MV-4-11 (cell line): Measurements from ENCODE around the gene KCNB1.

ENCODE experiments used
- DNase-seq: peaks from one replicate; lab custom pipeline; 2025; lab: John Stamatoyannopoulos, UW

The KCNB1 gene

DNA sequence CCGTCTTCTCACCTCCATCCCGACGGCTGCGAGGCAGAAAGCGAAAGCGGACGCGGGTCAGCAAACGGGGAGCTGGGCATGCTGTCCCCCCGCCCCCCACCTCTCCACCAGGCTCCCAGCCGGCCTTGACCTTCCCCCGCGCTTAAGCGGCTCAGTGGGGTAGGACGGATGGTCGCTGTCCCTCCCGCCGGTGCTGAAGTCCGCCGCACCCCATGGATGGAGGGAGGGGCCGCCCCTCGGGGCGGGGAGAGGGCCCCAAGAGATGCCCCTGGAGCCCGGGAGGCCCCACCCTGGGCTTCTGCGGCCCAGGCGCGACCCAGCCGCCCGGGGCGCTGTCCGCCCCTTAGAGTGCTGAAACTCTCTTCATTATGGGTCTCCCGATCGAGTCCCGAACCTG is at the start of gene KCNB1:
Gene KCNB1, minus strand, starts transcription at position 48 of the 397 bp plus-strand sequence. CDS start 188 bp downstream, outside the sequence.
- no peak for DNase-seq

DNA sequence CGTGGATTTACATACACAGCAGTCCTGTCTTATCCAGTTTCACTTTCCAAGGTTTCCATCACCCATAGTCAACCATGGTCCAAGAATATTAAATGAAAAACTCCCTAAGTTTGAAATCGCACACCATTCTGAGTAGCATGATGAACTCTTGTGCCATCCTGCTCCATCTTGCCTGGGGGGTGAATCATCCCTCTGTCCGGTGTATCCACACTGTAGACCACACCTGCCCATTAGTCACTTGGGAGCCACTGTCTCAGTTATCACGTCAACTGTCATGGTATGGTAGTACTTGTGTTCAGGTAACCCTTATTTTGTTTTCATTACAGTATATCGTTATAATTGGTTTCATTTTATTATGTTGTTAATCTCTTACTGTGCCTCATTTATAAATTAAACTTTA is 47.0 kb upstream of the KCNB1 start:
- DNase-seq = no peak

DNA sequence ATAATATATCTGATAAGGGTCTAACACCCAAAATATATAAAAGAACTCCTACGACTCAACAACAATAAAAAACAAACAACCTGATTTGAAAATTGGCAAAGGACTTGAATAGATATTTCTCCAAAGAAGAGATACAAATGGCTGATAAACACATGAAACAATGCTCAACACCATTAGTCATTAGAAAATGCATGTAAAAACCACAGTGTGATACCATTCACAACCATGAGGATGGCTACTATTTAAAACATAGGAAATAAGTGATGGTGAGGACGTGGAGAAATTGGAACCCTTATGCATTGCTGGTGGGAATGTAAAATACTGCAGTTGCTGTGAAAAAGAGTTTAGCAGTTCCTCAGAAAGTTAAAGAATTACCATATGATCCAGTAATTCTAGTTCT is 44.1 kb upstream of the KCNB1 start:
- no peak for DNase-seq

DNA sequence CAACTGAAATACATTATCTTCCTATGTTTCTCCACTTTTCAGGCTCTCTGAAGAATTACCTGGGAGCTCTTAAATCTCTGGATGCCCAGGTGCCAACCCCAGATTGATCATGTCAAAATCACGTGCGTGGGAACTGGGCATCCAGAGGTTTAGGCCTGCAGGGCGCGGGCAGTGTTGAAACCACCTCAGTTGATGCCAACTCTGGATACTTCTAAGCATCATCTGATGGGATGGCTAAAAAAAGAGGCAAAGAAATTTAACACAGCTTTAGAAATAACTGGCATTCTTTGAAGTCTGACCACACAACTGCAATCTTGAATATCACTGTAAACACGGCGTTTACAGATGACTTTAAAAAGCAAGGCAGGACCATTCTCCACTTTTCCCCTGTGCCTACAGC is 43.6 kb upstream of the KCNB1 start:
- no peak for DNase-seq

DNA sequence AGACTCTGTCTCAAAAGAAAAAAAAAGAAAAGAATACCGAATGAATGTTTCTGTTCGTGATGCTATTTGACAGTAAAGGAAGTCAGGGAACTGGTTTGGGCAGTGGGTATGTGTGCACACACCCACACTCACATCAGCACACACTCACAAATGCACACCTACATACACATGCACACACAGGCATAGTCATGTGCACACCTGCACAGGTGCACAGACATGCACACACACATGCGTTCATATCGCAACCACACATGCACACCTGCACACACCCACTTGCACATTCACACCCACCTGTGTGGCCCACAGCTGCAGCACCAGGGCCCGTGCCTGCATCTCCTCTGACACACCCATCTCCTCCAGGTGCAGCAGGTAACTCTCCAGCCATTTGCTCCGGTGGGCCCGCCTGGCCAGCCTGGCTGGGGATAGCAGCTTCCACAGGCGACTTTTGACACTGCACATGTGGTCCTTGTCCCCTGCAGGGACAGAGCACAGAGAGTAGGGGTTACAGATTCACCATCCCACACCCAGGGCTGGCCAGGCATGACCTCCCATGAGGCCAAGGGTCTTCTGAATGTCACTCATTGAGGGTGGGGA is 41.4 kb upstream of the KCNB1 start:
- no peak for DNase-seq

DNA sequence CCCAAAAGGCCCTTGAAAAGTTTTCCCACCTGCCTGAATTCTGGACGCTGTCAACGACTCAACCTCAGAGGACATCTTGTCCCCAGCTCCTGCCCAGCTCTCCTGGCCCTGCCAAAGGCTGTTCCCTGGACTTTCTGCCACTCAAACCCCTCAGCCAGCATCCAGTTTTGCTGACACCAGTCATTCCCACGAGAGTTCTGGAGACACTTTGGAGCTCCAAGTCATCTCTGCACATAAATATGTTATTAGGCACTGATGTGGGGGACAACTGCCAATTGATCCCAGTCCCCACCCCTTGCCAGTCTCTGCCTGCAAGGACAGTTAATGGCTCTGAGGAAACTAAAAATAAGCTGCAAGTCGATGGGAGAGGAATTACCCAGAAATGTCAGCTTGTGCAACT is 38.9 kb upstream of the KCNB1 start:
- DNase-seq = no peak

DNA sequence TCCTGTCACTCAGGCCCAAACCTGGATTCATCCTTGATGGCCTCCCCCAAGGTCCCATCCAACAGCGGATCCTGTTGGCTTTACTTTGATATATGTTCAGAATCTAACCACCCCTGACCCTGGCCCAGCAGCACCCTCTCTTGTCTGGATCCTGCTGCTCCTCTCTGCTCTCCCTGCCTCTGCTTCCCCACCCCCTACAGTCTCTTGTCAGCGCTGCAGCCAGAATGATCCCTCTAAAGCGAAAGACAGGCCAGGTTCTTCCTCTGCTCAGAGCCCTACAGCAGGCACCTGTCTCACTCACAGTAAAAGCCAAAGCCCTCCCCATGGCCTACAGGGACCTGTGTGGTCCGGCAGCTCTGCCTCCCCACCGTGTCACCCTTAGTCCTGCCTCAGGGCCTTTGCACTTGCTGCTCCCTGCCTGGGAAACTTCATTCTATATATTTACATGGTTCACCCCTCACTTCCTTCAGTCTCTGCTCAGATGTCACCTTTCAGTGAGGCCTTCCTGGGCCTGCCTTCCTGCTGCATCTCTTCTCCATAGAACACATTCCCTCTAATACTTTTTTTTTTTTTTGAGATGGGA is 37.4 kb upstream of the KCNB1 start:
- no peak for DNase-seq

DNA sequence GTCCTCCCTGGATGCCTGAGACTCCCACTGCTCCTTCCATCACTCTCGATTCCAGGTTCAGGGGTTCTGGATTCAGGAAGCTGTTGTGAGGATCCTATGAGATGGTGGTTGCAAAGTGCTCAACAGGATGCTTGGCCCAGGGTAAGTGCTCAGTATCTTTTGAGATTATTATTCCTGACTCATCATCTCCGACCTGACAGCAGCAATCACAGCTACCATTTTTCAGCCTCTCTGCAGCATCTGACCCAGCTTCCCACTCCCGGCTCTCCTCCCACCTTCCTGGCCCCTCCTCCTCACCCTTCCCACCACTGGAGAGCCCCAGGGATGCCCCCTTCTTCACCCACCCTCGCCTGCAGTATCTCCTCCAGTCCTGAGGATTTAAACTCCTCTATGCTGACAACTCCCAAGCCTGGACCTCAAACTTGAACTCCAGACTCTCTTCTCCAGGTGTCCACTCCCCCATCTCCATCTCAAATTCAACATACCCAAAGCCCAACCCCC is 36.8 kb upstream of the KCNB1 start:
- no peak for DNase-seq

DNA sequence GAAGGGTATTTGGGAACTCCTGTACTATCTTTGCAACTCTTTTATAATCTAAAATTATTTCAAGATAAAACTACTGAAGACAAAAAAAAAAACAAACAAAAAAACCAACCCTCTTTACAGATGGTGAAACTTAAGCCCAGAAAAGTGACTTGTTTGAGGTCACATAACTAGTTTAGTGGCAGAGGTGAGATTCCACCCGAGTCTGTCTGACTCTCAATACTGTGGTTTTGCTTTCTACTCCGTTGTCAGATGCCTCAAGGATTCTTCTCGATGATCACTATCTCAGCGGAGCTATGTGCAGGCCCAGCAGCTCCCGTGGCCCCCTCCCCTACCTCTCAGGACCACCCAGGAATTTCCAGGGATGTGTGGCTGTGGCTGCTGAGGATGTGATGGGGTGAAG is 36.1 kb upstream of the KCNB1 start:
- no peak for DNase-seq

DNA sequence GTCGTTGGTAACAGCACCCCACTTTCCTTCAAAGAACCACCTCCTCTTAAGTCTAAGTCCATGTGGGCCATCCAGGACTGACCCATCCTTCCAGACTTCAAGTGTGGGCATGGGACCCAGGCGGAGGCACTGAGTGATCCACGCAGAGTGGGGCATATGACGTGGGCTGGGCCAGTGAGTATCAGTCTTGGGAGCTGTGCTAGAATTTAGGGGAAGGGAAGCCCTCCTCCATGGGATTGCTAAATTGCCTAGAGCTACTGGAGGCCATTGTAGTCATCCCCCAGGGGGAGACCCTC is 35.3 kb upstream of the KCNB1 start:
- no peak for DNase-seq

DNA sequence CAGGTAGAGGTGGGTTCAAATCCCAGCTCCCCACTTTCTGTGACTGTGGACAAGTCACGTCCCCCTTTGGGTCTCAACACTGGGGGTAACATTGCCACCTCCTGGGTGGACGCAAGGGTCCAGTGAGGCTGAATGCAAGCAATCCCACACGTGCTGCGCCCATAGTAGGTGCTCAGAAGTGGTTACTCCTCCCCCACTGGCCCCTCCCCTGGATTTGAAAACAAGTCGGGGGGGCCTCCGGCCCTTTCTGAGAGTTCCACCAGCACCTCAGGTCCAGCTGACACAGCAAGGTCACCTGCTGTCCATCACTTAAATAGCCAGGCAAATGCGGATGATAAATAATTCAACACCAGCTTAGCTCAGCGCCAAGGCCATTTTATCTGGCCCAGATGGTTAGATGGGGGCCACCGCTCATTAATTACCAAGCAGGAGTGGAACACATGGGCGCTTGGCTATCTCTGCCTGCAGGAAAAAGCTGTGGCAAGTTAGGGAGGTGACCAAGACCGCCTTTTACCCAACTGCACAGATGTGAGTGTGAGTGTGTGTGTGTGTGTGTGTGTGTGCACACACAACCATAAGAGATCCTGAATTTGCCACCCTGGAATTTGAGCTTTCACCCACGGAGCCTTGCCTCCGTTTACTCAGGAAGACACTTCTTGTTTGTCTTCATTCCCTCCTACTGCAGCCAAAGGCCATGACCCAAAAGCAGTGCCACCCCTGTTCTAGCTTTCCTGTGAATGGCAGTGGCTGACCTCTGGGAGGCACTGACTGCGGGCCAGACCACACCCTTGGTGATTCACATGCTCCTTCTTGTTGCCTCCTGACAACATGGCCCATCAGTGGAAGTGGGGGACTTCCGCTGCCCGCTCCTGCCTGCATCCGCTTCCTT is 34.7 kb upstream of the KCNB1 start:
- DNase-seq = no peak

DNA sequence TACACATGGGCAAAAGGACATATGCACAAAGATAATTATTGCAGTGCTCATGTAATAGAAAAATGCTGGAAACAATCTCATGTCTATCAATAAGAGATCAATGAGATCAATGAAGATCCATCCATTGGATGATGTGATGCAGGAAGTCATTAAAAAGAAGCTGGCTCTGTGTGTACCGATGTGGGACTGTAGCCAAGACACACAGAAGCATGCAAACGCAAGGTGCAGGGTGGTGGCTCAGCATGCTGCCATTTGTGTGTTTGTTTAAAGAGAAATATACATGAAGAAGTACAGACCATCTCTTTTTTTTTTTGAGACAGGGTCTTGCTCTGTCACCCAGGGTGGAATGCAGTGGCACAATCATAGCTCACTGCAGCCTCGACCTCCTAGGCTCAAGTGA is 33.1 kb upstream of the KCNB1 start:
- no peak for DNase-seq

DNA sequence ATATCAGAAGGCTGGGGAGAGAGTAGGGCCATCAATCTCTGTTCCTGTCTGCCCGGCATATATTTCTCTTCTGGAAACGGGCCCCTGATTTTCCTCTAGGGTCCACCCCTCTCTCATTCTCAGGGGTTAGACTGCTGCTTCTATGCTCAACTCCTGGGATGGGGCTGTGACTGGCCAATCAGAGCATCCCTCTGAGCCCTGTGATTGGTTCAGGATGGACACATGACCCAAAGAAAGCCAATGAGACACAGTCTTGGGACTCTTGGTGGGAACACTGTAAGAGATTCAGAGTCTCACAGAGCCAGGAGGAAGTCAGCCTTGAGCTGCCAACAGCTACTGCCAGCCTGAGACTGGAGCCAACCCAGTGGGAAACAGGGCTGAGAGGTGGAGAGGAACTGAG is 31.0 kb upstream of the KCNB1 start:
- no peak for DNase-seq

DNA sequence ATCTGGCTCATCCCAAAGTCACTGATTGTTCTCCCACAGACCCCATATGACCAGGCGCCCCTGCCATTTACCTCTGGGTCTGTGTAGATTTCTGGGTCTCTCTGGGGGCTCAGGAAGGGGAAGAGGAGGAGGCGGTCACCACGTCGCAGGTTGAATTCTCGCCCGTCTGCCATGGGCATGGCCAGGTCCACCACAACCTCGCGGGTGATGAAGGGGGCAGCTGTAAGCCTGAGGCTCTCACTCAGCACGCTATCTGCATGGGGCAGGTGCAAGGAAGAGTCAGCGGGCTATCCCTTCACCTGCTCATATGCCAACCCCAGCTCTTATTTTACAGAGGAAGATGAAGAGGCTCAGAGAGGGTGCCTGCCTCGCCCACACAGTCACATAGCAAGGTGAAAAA is 30.5 kb upstream of the KCNB1 start:
- no peak for DNase-seq

DNA sequence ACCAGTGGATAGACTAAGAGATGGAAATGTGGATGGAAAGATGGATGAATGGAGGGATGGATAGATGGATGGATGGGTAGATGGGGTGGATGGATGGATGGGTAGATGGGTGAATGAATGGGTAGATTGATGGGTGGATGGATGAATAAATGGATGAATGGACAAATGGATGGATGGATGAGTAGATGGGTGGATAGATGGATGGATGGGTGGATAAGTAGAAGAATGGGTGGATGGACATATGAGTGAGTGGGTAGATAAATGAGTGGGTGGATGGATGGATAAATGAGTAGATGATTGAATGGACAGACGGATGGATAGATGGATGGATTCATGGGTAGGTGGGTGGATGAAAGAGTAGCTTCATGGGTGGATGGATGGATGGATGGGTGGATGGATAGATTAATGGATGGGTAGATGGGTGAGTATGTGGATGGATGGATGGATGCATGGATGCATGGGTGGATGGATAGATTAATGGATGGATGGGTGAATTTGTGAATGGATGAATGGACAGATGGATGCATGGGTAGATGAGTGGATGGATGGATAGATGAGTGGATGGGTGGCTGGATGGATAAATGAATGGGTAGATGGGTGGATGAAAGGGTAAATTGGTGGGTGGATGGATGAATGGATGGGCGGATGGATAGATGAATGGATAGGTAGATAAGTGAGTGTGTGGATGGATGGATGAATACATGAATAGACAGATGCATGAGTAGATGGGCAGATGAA is 29.5 kb upstream of the KCNB1 start:
- DNase-seq = no peak

DNA sequence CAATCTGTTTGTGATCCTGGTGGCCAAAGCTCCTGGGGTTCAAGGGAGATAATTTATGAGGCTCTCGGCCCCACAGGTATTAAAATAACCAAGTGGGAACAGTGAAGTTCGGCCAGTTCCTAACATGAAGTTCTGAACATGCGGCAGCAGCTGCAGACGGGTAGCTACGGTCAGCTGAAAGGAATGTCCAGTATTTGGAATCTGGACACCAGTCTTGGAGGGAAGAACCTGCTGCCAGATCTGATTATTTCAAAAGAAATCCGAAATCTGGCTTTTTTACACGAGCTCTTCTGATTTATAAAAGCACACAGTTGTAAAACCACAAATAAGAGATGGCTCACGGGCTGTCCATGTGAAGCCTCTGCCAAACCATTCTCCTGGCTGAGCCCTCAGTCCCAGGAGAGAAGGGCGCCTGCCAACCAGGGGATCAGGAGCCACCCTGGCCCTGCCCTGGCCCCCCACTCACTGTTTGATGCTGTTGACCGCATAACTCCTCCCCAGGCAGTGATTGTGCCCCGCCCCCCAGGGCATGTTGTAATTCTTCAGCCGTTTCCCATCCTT is 28.2 kb upstream of the KCNB1 start:
- no peak for DNase-seq

DNA sequence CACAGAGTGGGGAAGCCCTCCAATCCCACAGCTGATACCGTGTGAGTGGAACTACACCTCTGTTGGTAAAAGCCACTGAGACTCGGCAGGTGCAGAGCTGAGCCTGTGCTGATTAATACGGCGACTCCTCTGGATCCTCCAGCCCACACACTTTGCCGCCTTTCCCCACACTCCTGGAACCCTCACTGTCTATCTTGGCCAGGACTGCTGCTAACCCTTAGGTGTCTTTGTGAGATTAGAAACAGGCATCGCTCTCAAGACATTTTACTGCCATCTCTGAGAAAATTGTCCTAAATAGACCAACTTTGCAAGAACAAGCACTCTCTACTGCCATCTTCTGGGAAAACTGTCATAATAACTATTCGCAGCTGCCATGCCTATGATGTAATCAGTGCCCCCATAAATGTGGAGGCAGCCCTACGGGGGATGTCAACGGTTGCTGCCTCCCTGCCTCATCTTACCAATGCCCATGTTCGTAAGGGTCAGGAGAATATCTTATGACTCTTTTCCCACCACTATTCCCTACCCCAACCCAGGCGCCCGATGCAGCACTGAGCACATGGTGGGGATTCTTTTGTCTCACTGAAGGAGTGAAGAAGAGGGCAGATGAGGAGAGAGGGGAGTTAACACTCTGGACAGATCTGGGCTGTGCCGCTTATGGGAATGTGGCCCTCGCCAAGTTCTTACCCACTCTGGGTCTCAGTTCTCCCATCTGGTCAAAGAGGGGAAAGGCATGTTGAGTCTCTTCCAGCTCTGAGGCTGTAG is 26.1 kb upstream of the KCNB1 start:
- peak; percentile 35 for DNase-seq

DNA sequence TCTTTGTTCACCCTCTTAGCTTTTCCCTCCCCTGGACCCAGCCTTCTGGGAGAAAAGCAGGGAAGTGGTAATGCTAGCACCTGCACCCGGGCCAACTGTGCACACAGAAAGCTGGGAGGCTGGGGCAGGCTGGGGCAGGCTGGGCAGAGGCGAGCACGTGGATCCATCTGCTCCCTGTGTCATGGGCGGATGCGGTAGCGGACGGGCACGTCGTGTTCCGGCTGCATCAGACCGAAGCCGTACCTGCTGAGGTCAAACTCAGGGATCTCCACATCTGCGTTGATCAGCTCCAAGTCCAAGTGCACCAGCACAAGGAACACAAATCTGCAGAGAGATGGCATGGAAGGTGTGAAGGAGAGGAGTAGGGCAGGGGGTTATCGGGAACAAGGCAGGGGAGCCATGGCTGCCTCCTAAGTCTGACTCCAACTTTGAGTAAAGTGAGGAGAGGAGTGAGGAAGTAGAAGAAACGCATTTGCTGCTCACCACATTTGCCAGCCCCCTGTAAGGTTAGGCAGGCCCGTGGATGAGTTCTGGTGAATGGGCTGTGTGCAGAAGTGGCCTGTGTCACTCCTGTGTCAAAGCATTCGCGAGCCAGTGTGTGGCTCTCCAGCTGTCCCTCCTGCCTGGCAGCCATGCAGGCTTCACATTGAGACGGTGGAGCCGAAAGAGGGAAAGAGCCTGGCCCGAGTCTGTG is 25.4 kb upstream of the KCNB1 start:
- DNase-seq = no peak

DNA sequence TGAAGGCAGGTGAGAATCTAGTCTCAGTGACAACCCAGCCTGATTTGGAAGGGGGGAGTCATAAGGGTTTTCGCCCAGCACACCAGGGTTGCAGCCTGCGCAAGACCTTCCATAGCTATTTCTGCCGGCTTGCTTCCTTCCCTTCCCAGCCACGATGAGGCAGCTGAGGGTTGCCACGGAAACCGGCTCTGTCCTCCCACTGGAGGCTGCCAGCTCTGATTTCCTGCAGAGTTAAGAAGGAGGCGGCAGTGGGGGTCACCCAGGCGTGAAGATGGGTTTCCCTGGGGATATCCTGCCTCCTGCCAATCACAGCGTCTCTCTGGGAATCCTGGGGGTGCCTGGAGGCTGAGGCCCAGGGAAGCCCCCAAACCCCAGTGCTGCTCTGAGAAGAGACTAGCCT is 23.1 kb upstream of the KCNB1 start:
- DNase-seq = no peak

DNA sequence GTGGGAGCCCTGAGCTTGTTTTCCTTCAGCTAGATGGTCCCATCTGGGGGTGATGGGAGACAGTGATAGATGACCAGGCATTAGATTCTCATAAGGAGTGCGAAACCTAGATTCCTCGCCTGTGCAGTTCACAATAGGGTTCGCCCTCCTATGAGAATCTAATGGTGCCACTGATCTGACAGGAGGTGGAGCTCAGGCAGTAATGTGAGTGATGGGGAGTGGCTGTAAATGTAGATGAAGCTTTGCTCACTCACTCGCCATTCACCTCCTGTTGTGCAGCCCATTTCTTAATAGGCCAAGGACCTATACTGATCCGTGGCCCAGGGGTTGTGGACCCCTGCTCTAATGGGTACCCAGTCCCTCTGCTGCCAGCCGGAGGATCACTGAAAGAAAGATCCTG is 20.7 kb upstream of the KCNB1 start:
- no peak for DNase-seq

DNA sequence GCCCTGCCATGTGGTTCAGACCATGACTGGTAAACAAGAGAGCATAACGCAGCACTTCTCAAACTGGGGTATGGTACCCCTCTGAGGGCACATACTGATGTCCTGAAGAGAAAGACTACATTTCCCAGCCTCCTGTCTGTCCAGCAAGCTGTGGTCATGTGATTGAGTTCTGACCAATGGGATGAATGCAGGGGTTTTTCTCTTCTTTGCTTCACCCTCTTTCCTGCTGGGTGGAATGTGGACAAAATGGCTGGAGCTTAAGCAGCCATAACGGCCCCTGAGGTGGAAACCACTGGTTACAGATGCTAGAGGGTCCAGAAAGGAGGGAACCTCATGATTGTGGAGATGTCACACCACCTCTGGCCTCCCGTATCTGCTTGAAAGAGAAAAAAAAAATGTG is 19.4 kb upstream of the KCNB1 start:
- no peak for DNase-seq
